ENCODE data around the gene ZNF628. TPM values are rescaled to one million over a fixed set of nuclear protein-coding genes. Genes with fewer than 3 reads are reported as not detected.

The ZNF628 gene
- 10 to 100 TPM in 3 of 4 donors, 1 to 10 TPM in 1; 5.4 to 17.9 (median 12.2) TPM for total RNA-seq

GRCh38 chr19:55476100-55476775, at the start of gene ZNF628:
Gene ZNF628 (plus strand): TSS chr19:55476617. CDS start chr19:55479911, 3,294 bp downstream.
- 0 to 1% methylated on average over 6 to 52 of the region's 61 CpGs for WGBS, 2 donors
- TF ChIP-seq CTCF (IDR thresholded peaks at IDR 0.05) (no peak), POLR2A (IDR thresholded peaks at IDR 0.05) (no peak)
- DNase-seq (ENCODE audit: low spot score in 2 of 2), result peak; percentile 98 to 100
- intact Hi-C loops (cut with DNase I; ENCODE audit: low total_unique reads), result no loop called here
- peak within 1 kb of the TSS; percentile 39 for H3K4me3 ChIP-seq (ENCODE audit: low read depth, poor library complexity, severe bottlenecking)

- no peak overlapping the region for H3K4me3 ChIP-seq (ENCODE audit: low read depth, poor library complexity, severe bottlenecking)
- TF ChIP-seq CTCF (IDR thresholded peaks at IDR 0.05) (no peak), POLR2A (IDR thresholded peaks at IDR 0.05) (no peak)
- WGBS, 2 donors, result 93 to 94% methylated on average over 1 of the region's 1 CpG
- no peak for DNase-seq (ENCODE audit: low spot score in 2 of 2)
- intact Hi-C loops (cut with DNase I; ENCODE audit: low total_unique reads), result no loop called here
Measured at GRCh38 chr19:55431183-55431582, 45.2 kb upstream of the ZNF628 start.

DNA sequence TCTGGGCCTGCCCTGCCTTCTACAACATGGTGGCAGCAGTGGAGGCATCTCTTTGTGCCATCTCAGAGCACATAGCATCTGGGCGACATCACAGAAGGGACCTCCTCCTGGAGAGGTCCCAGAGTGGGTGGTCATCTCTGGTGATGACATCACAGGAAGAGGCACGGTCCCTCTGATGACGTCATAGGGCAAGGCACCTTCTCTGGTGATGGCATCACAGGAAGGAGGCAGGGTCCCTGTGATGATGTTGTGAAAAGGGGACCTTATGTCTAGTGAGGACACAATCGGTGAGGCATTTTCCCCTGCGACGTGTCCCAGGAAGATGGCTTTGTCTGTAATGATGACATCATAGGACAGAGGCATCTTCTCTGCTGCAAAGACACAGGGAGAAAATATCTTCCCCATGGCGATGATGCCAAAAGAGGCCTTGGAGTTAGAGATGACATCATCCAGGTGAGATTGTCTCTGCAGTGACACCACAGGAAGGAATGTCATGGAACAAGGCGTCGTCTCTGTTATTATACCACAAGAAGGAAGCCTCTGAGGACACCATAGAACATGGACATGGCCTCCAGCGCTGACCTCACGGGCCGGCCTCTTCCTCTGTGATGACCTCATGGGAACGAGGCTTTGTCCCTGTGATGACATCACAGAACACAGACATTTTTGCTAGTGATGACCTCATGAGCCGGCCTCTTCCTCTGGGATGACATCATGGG, 44.0 kb upstream of the ZNF628 start:
- no peak for DNase-seq (ENCODE audit: low spot score in 2 of 2)
- TF ChIP-seq POLR2A (IDR thresholded peaks at IDR 0.05) (no peak), CTCF (IDR thresholded peaks at IDR 0.05) (no peak)
- intact Hi-C loops (cut with DNase I; ENCODE audit: low total_unique reads), result no loop called here
- no peak overlapping the region for H3K4me3 ChIP-seq (ENCODE audit: low read depth, poor library complexity, severe bottlenecking)
- WGBS, 2 donors, result 89 to 90% methylated on average over 14 of the region's 14 CpGs

- intact Hi-C loops (cut with DNase I; ENCODE audit: low total_unique reads), result no loop called here
- no peak for DNase-seq (ENCODE audit: low spot score in 2 of 2)
- TF ChIP-seq POLR2A (IDR thresholded peaks at IDR 0.05), result no peak
- no peak overlapping the region for H3K4me3 ChIP-seq (ENCODE audit: low read depth, poor library complexity, severe bottlenecking)
- WGBS, 2 donors, result 5 to 10% methylated on average over 17 to 20 of the region's 48 CpGs
Measured at GRCh38 chr19:55433292-55433691, 43.1 kb upstream of the ZNF628 start.

GRCh38 chr19:55434356-55434919, 42.0 kb upstream of the ZNF628 start:
- H3K4me3 ChIP-seq (ENCODE audit: low read depth, poor library complexity, severe bottlenecking), result no peak overlapping the region
- no peak for DNase-seq (ENCODE audit: low spot score in 2 of 2)
- WGBS, 2 donors, result 68 to 83% methylated on average over 4 of the region's 4 CpGs
- TF ChIP-seq CTCF (IDR thresholded peaks at IDR 0.05), result no peak
- no peak for TF ChIP-seq POLR2A (IDR thresholded peaks at IDR 0.05)
- intact Hi-C loops (cut with DNase I; ENCODE audit: low total_unique reads), result no loop called here

GRCh38 chr19:55435020-55435419, 41.4 kb upstream of the ZNF628 start:
- H3K4me3 ChIP-seq (ENCODE audit: low read depth, poor library complexity, severe bottlenecking), result no peak overlapping the region
- TF ChIP-seq CTCF (IDR thresholded peaks at IDR 0.05) (no peak), POLR2A (IDR thresholded peaks at IDR 0.05) (no peak)
- DNase-seq (ENCODE audit: low spot score in 2 of 2), result no peak
- intact Hi-C loops (cut with DNase I; ENCODE audit: low total_unique reads), result no loop called here
- WGBS, 2 donors, result 86 to 96% methylated on average over 4 of the region's 4 CpGs
